Cardiac fibroblast (primary cell): Measurements from ENCODE around the gene CHST12.

Experiments used
- DNase-seq, 2 donors: peaks; one replicate each; pipeline versions ENCODE4 v3.0.0 to v3.0.0-alpha.2; 2010; ENCODE audit warnings: low read depth in 2 of 2
- H3K4me3 ChIP-seq, 2 donors: replicated peaks in 1 of 2; 1 replicate in 1 of 2; 2 replicates in 1 of 2; pipeline ENCODE4 v1.5.1; 2011; ENCODE audit warnings: low read depth in 2 of 2, low read length in 2 of 2, mild to moderate bottlenecking in 2 of 2, moderate library complexity in 1 of 2
- CTCF ChIP-seq: IDR thresholded peaks from one replicate; pipeline ENCODE4 v1.5.1; 2011; ENCODE audit warnings: low read depth, mild to moderate bottlenecking, low read length, inconsistent platforms

Gene CHST12

GRCh38 chr7:2488272-2488645 lies 84.8 kb downstream of the CHST12 start:
- H3K4me3 ChIP-seq = no peak overlapping the region
- TF ChIP-seq CTCF = no peak
- peak; percentile 61 to 64 for DNase-seq

- DNase-seq = no peak
- no peak for TF ChIP-seq CTCF
- H3K4me3 ChIP-seq = no peak overlapping the region
These were observed 85.3 kb downstream of the CHST12 start for GRCh38 chr7:2488681-2489080.

GRCh38 chr7:2490181-2490651 lies 86.8 kb downstream of the CHST12 start:
- DNase-seq = no peak
- no peak for TF ChIP-seq CTCF
- no peak overlapping the region for H3K4me3 ChIP-seq

GRCh38 chr7:2492038-2492437 lies 88.6 kb downstream of the CHST12 start:
- DNase-seq = no peak
- TF ChIP-seq CTCF = no peak

GRCh38 chr7:2493205-2494164 lies 90.1 kb downstream of the CHST12 start:
- H3K4me3 ChIP-seq = no peak overlapping the region
- TF ChIP-seq CTCF = no peak
- peak; percentile 37 to 45 for DNase-seq

More at GRCh38 chr7:2492038-2492437, 88.6 kb downstream of the CHST12 start:
- no peak overlapping the region for H3K4me3 ChIP-seq

GRCh38 chr7:2494191-2495130 lies 91.0 kb downstream of the CHST12 start:
- H3K4me3 ChIP-seq = no peak overlapping the region
- TF ChIP-seq CTCF = no peak
- DNase-seq = no peak
